Dermis blood vessel endothelial cell (primary cell): ENCODE data around the gene NIPAL4. TPM values are rescaled to one million over a fixed set of nuclear protein-coding genes. Genes with fewer than 3 reads are reported as not detected.

ENCODE experiments used
- DNase-seq: peaks from one replicate; pipeline ENCODE4 v3.0.0; 2010
- total RNA-seq: library from RNA; depleted of rRNA; stranded (reverse); fragments of >200 nt; gene quantifications from 2 replicates; pipeline ENCODE4 v1.2.3, GENCODE V29; 2014

Gene NIPAL4
- total RNA-seq, 1 donor from 2014 or later = not detected

- DNase-seq = no peak
Measured at GRCh38 chr5:157486221-157486681, 26.2 kb downstream of the NIPAL4 start.

GRCh38 chr5:157486861-157487260, 26.8 kb downstream of the NIPAL4 start:
- no peak for DNase-seq

GRCh38 chr5:157487358-157487757, 27.3 kb downstream of the NIPAL4 start:
- DNase-seq = no peak

- DNase-seq = no peak
Measured at GRCh38 chr5:157491471-157491995, 31.5 kb downstream of the NIPAL4 start.

- no peak for DNase-seq
Measured at GRCh38 chr5:157492886-157493285, 32.9 kb downstream of the NIPAL4 start.

GRCh38 chr5:157494178-157494832, 34.3 kb downstream of the NIPAL4 start:
- no peak for DNase-seq

GRCh38 chr5:157496864-157497263, 36.9 kb downstream of the NIPAL4 start:
- no peak for DNase-seq

- no peak for DNase-seq
Measured at GRCh38 chr5:157497875-157498611, 38.0 kb downstream of the NIPAL4 start.

- DNase-seq = no peak
Measured at GRCh38 chr5:157502143-157502647, 42.2 kb downstream of the NIPAL4 start.

GRCh38 chr5:157504053-157504452, 44.0 kb downstream of the NIPAL4 start:
- no peak for DNase-seq

- DNase-seq = no peak
Measured at GRCh38 chr5:157505496-157505895, 45.5 kb downstream of the NIPAL4 start.

GRCh38 chr5:157506066-157506590, 46.1 kb downstream of the NIPAL4 start:
- no peak for DNase-seq

- DNase-seq = peak; percentile 84
Measured at GRCh38 chr5:157506981-157507780, 47.2 kb downstream of the NIPAL4 start.

GRCh38 chr5:157509093-157509492, 49.1 kb downstream of the NIPAL4 start:
- DNase-seq = no peak

- no peak for DNase-seq
Measured at GRCh38 chr5:157509587-157509986, 49.6 kb downstream of the NIPAL4 start.

GRCh38 chr5:157510682-157511081, 50.7 kb downstream of the NIPAL4 start:
- no peak for DNase-seq

GRCh38 chr5:157511651-157512644, 51.9 kb downstream of the NIPAL4 start:
- DNase-seq = peak; percentile 97

GRCh38 chr5:157513182-157513581, 53.2 kb downstream of the NIPAL4 start:
- DNase-seq = no peak

GRCh38 chr5:157514974-157515373, 55.0 kb downstream of the NIPAL4 start:
- no peak for DNase-seq

GRCh38 chr5:157516006-157516405, 56.0 kb downstream of the NIPAL4 start:
- DNase-seq = peak; percentile 21

GRCh38 chr5:157516626-157517325, 56.8 kb downstream of the NIPAL4 start:
- DNase-seq = peak; percentile 41
